Hematopoietic multipotent progenitor cell treated with erythropoietin and hydrocortisone succinate and interleukin-3 and kit ligand, for 6 days (in vitro differentiated cells): ENCODE measurements around the gene BANP.
"Not testable (repeated sequence)": the region's sequence is repeated elsewhere in the genome, so short reads cannot be mapped to it uniquely, and the experiment has no call there.

Experiments used
- DNase-seq: peaks from one replicate; pipeline ENCODE4 v3.0.0-alpha.2; 2015

The BANP gene

DNA sequence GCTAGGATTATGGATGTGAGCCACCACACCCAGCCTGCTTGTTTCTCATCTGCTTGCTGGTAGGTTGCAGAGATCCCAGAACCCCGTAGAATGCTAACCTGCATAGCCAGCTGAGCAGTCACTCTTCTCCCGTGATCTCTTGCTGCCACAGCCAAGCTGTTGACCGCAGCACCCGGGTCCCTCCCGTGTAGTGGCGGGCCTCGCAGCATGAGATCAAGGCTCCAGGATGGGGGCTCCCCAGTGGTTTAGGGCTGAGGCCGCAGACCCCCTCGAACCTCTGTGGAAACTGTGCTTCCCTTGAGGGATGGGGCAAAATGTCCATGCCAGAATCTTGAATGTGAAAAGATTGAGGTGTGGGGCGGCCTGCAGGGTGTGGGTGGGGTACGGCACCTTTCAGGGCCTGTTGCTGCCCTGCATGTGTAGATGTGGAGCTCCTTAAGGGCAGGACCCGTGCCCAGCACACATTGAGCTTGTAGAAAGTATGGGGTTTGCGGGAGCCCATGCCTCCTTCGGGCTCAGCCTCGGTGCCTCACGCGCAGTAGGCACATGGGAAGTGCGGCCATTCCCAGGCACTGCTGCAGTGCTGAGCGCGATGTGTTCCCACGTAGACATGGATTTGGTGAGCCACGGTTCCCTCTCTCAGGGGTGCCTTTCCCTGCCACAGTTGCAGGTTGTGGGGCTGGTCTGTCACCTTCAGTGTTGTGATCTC, 99.9 kb downstream of the BANP start:
- no peak for DNase-seq

DNA sequence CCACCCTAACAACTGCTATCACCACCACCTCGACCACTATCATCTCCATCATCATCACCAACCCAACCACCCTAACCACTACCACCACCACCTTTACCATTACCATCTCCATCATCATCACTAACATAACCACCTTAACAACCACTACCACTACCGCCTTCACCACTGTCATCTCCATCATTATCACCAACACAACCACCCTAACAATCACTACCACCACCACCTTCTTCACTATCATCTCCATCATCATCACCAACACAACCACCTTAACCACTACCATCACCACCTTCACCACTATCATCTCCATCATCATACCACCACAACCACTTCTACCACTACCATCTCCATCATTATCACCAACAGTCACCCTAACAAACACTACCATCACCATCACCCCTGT, 101.4 kb downstream of the BANP start:
- no peak for DNase-seq

GRCh38 chr16:88053479-88053878, 102.2 kb downstream of the BANP start:
- not testable (repeated sequence) for DNase-seq

GRCh38 chr16:88055356-88055755, 104.1 kb downstream of the BANP start:
- DNase-seq, result no peak

- DNase-seq, result no peak
These were observed 105.0 kb downstream of the BANP start for GRCh38 chr16:88056212-88056611.

DNA sequence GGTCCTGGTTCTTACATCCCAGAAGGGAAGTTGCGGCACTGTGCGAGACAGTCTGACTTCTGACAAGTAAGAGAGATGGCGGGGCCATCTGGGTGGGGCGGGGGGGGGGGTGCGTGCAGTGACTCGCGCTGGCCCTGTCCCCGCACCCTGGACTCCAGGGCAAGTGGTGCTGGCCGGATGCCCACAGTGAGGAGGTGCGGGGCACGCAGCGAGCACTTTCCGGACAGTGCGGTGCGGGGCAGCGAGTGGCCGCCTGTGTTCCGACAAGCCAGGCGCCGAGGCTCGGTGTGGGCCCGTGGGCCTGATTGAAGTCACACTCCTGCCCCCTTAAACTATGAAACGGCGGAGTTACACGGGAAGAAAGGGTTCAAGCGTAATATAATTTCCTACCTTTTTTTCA, 106.4 kb downstream of the BANP start:
- DNase-seq, result no peak

DNA sequence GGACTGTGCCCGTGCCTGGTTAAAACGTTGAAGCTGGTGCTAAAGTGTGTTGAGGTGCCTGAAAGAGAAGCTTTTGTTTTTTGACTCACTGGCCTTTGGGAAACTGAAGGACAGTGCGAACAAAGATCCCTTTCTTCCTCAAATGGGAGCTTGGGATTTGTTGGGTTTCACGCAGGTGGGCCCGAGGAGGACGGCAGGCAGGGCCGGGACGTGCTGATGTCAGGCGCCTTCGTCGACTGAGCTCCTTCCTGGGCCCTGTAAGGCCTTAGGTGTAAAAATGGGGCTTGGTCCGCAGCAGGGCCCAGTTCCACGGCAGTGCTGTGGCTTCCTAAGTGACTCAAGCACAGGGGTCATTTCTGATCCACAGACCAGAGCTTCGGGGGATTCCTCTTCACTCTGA, 106.9 kb downstream of the BANP start:
- DNase-seq, result no peak

- DNase-seq, result no peak
These were observed 107.6 kb downstream of the BANP start for GRCh38 chr16:88058817-88059216.

DNA sequence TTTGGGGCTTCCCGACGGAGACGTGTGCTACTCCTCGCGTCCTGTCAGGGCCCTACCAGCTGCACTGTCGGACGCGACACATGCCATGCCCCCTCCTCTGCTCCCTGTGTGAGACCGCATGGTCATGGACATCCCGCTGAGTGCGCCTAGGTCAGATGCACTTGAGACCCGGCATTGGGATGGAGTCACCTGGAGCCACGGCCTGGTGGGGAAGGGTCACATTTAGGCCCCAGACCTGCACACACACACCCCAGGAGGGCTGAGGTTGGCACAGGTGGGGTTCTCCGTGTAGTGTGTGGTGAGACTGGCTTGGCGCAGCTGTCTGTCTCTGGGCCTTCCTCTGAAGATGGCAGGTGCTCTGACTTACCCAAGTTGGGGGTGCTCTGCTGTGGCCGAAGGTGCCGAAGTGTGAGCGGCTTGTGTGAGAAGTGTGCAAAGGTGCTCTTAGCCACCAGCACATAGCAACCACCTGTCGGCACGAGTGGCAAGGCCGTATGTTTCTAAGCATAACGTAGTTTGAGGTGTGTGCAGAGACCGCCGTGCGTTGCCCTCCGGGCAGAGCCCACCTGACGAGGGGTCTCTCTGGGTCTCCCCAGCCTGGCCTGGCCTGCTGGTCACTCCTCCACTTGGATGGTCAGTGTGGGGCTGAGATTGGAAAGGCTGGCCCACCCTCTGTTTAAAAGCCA, 108.6 kb downstream of the BANP start:
- no peak for DNase-seq

DNA sequence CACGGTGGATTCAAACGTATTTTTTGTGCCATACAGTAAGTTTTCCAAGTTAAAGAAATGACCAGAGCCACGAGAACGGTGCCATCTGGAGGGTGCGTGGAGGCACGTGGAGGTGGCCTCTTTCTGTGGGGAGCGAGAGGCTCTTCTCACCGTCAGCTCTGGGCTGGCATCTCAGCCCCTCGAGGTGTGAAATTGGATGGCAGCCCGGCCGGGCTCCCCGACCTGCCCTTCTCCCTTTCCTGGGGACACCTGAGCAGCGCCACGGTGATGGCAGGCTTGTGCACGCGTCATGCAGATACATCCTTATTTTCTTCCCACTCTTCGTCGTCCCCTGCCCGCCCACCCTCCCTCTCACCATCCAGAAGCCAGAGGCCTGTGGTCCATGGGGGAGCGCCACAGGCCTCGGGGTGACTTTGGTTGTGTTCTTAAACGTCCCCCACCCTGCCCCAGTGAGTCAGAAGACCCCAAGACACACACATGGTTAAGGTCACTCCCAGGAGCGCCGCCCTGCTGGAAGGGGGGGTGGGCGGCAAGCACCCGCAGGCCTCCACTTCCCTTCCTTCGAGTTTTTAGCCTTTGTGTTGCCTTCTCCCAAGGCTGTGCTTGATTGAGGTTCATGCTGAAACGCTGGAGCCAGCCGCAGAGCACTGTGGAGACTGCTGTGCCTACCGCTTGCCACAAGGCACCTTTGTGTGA, 109.4 kb downstream of the BANP start:
- DNase-seq, result no peak

DNA sequence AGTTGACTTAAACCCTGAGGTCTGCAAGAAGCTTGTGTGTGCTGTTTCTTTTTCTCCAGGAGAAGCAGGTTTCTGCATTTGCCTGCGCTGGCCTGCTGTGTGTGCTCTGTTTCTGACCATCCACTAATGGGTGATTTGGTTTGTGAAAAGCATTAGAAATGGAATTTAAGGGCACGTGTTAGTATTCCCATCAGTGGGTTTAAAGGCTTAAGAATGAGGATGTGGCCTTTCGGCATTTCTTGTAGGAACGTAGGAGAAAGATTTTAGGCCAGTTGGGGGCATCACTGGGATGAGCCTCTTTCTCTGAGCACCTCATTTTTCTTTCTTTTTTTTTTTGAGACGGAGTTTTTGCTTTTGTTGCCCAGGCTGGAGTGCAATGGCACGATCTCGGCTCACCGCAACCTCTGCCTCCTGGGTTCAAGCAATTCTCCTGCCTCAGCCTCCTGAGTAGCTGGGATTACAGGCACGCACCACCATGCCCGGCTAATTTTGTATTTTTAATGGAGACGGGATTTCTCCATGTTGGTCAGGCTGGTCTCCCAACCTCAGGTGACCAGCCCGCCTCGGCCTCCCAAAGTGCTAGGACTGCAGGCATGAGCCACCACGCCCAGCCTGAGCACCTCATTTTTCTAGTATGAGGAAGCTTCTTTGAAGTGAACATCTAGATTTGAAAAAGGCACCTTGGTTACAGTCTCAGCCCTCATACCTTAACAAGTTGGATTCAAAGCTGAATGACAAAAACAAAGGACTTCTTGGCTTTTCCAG, 110.3 kb downstream of the BANP start:
- DNase-seq, result no peak

- DNase-seq, result no peak
These were observed 111.3 kb downstream of the BANP start for GRCh38 chr16:88062341-88063210.

- DNase-seq, result no peak
These were observed 112.1 kb downstream of the BANP start for GRCh38 chr16:88063211-88063773.

GRCh38 chr16:88064011-88064888, 113.0 kb downstream of the BANP start:
- DNase-seq, result no peak

- DNase-seq, result no peak
These were observed 113.9 kb downstream of the BANP start for GRCh38 chr16:88064889-88065746.

- no peak for DNase-seq
These were observed 114.5 kb downstream of the BANP start for GRCh38 chr16:88065747-88066142.

DNA sequence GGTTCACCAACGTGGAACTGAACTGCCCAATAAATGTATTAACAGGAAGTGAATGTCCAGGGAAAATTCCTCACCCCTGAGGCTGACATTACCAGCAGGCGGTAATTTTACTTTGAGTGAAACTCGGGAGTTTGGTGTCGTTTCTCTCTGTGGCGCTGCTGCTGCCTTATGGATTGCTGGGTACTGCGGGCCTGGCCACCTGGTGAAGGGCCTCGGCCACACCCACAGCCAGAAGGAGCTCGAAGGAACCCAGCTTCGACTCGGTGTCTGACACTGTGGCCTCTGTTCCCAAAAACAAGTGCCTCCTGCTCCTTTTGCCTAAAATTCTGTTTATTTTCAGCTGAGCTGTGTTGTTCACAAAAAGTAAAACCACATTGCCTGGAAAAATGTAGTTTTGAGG, 115.0 kb downstream of the BANP start:
- no peak for DNase-seq

- no peak for DNase-seq
These were observed 115.7 kb downstream of the BANP start for GRCh38 chr16:88066680-88067529.
